ENCODE data around the gene KCNMB1. TPM values are rescaled to one million over a fixed set of nuclear protein-coding genes. Genes with fewer than 3 reads are reported as not detected.

KCNMB1 gene
- total RNA-seq, 4 donors from 2014 or later: 0.18 to 1.5 (median 0.81) TPM

GRCh38 chr5:170347022-170347567, 42.1 kb downstream of the KCNMB1 start:
- no peak for DNase-seq
- Histone ChIP-seq H3K4me1 (no peaks in the 10 kb centered on the region), H3K36me3 (no peaks in the 10 kb centered on the region), H3K4me3 (no peak overlapping the region), H3K27me3 (no peaks in the 10 kb centered on the region), H3K27ac (no peak overlapping the region), H3K9me3 (no peaks in the 10 kb centered on the region)
- TF ChIP-seq CTCF (IDR thresholded peaks at IDR 0.05): no peak
- TF ChIP-seq POLR2A (IDR thresholded peaks at IDR 0.05): no peak

GRCh38 chr5:170345971-170346370, 43.2 kb downstream of the KCNMB1 start:
- no peaks in the 10 kb centered on the region for H3K27me3 ChIP-seq
- no peaks in the 10 kb centered on the region for H3K4me1 ChIP-seq
- H3K36me3 ChIP-seq: no peaks in the 10 kb centered on the region
- DNase-seq: no peak
- no peak overlapping the region for H3K27ac ChIP-seq
- no peak for TF ChIP-seq CTCF (IDR thresholded peaks at IDR 0.05)
- H3K4me3 ChIP-seq: no peak overlapping the region
- H3K9me3 ChIP-seq: no peaks in the 10 kb centered on the region

- no peaks in the 10 kb centered on the region for H3K27me3 ChIP-seq
- no peaks in the 10 kb centered on the region for H3K4me1 ChIP-seq
- H3K4me3 ChIP-seq: no peak overlapping the region
- no peaks in the 10 kb centered on the region for H3K36me3 ChIP-seq
- DNase-seq: no peak
- H3K27ac ChIP-seq: no peak overlapping the region
- H3K9me3 ChIP-seq: no peaks in the 10 kb centered on the region
- TF ChIP-seq POLR2A (IDR thresholded peaks at IDR 0.05) (no peak), CTCF (IDR thresholded peaks at IDR 0.05) (no peak)
These were observed 46.0 kb downstream of the KCNMB1 start for GRCh38 chr5:170343177-170343576.

GRCh38 chr5:170342153-170342725, 46.9 kb downstream of the KCNMB1 start:
- no peak for TF ChIP-seq CTCF (IDR thresholded peaks at IDR 0.05)
- TF ChIP-seq POLR2A (IDR thresholded peaks at IDR 0.05): no peak
- H3K27ac ChIP-seq: no peak overlapping the region
- no peak overlapping the region for H3K4me3 ChIP-seq
- DNase-seq: no peak
- no peaks in the 10 kb centered on the region for H3K27me3 ChIP-seq
- no peaks in the 10 kb centered on the region for H3K9me3 ChIP-seq
- H3K36me3 ChIP-seq: no peaks in the 10 kb centered on the region
- H3K4me1 ChIP-seq: no peaks in the 10 kb centered on the region

GRCh38 chr5:170341545-170341944, 47.6 kb downstream of the KCNMB1 start:
- no peaks in the 10 kb centered on the region for H3K4me1 ChIP-seq
- no peaks in the 10 kb centered on the region for H3K36me3 ChIP-seq
- H3K9me3 ChIP-seq: no peaks in the 10 kb centered on the region
- no peak for DNase-seq
- no peaks in the 10 kb centered on the region for H3K27me3 ChIP-seq
- H3K27ac ChIP-seq: no peak overlapping the region
- H3K4me3 ChIP-seq: no peak overlapping the region
- TF ChIP-seq CTCF (IDR thresholded peaks at IDR 0.05) (no peak), POLR2A (IDR thresholded peaks at IDR 0.05) (no peak)

GRCh38 chr5:170339780-170340167, 49.4 kb downstream of the KCNMB1 start:
- Histone ChIP-seq H3K27me3 (no peaks in the 10 kb centered on the region), H3K4me3 (no peak overlapping the region), H3K9me3 (no peaks in the 10 kb centered on the region), H3K27ac (no peak overlapping the region), H3K36me3 (no peaks in the 10 kb centered on the region), H3K4me1 (no peaks in the 10 kb centered on the region)
- DNase-seq: no peak
- TF ChIP-seq CTCF (IDR thresholded peaks at IDR 0.05): no peak
- TF ChIP-seq POLR2A (IDR thresholded peaks at IDR 0.05): no peak
